ENCODE results near the gene DPF3. TPM values are rescaled to one million over a fixed set of nuclear protein-coding genes. Genes with fewer than 3 reads are reported as not detected.

The DPF3 gene
- total RNA-seq, 1 experiment from 2014 or later: not detected

- TF ChIP-seq TCF7L2 (IDR thresholded peaks at IDR 0.05; ENCODE audit: low read depth, low read length) (no peak), CTCF (IDR thresholded peaks at IDR 0.05) (no peak), SIN3A (IDR thresholded peaks at IDR 0.05; ENCODE audit: borderline replicate concordance, insufficient read depth, low read depth, low read length) (no peak), REST (IDR thresholded peaks at IDR 0.05; ENCODE audit: insufficient read depth in 1 of 2, low read depth in 2 of 2, low read length in 1 of 2) (no peak), POLR2AphosphoS5 (IDR thresholded peaks at IDR 0.05; ENCODE audit: low read depth, low read length) (no peak)
- in situ Hi-C loops (cut with HindIII; ENCODE audit: low pct_unique_long_range_greater_than_20kb, low sequenced_read_pairs) (no loop called here), intact Hi-C loops (cut with micrococcal nuclease; ENCODE audit: unreplicated experiment) (no loop called here)
- Histone ChIP-seq H3K4me1 (ENCODE audit: control insufficient read depth, insufficient read depth, low read length) (no peaks in the 10 kb centered on the region), H3K27me3 (ENCODE audit: control insufficient read depth, insufficient read depth, low read length) (no peaks in the 10 kb centered on the region), H3K27ac (ENCODE audit: low read length) (no peak overlapping the region), H3K4me3 (ENCODE audit: low read depth in 2 of 2, low read length in 2 of 2) (no peak overlapping the region), H3K9me3 (ENCODE audit: control insufficient read depth, insufficient read depth, low read depth, low read length) (no peaks in the 10 kb centered on the region), H3K36me3 (ENCODE audit: control insufficient read depth, insufficient read depth, low read length) (peaks cover 2% of the 10 kb centered on the region; the same call in 1 of the 2 replicates)
- DNase-seq (ENCODE audit: low read depth, low spot score): no peak
- no TSS peak for BruUV-seq (replicated peaks)
- no peak for ATAC-seq
- POLR2A ChIA-PET: interaction anchor here (0.6 kb wide), 2 partner anchors 24 to 606 kb away, joined by 3 to 16 read pairs; no protein-coding TSS in a partner anchor
- CTCF ChIA-PET: no interaction called here
These were observed 45.7 kb upstream of the DPF3 start for GRCh38 chr14:72939630-72940029.

GRCh38 chr14:72932893-72933292 is 39.0 kb upstream of the DPF3 start:
- in situ Hi-C loops (cut with HindIII; ENCODE audit: low pct_unique_long_range_greater_than_20kb, low sequenced_read_pairs) (no loop called here), intact Hi-C loops (cut with micrococcal nuclease; ENCODE audit: unreplicated experiment) (no loop called here)
- Histone ChIP-seq H3K27me3 (ENCODE audit: control insufficient read depth, insufficient read depth, low read length) (no peaks in the 10 kb centered on the region), H3K4me1 (ENCODE audit: control insufficient read depth, insufficient read depth, low read length) (no peaks in the 10 kb centered on the region; the same call in 1 of the 2 replicates), H3K4me3 (ENCODE audit: low read depth in 2 of 2, low read length in 2 of 2) (no peak overlapping the region), H3K36me3 (ENCODE audit: control insufficient read depth, insufficient read depth, low read length) (no peaks in the 10 kb centered on the region), H3K9me3 (ENCODE audit: control insufficient read depth, insufficient read depth, low read depth, low read length) (no peaks in the 10 kb centered on the region), H3K27ac (ENCODE audit: low read length) (no peak overlapping the region)
- ChIA-PET POLR2A (no interaction called here), CTCF (no interaction called here)
- TF ChIP-seq SIN3A (IDR thresholded peaks at IDR 0.05; ENCODE audit: borderline replicate concordance, insufficient read depth, low read depth, low read length) (no peak), TCF7L2 (IDR thresholded peaks at IDR 0.05; ENCODE audit: low read depth, low read length) (no peak), REST (IDR thresholded peaks at IDR 0.05; ENCODE audit: insufficient read depth in 1 of 2, low read depth in 2 of 2, low read length in 1 of 2) (no peak), CTCF (IDR thresholded peaks at IDR 0.05) (no peak), POLR2AphosphoS5 (IDR thresholded peaks at IDR 0.05; ENCODE audit: low read depth, low read length) (no peak)
- DNase-seq (ENCODE audit: low read depth, low spot score) (no peak), ATAC-seq (no peak)
- no TSS peak for BruUV-seq (replicated peaks)
